ENCODE data around the gene ARHGEF28.
A peak's percentile ranks its signal among the peaks of the same experiment; 100 is the strongest.

The ARHGEF28 gene

GRCh38 chr5:73702951-73703350, 77.0 kb downstream of the ARHGEF28 start:
- H3K27me3 ChIP-seq (ENCODE audit: insufficient read depth, low read length, poor library complexity, severe bottlenecking) = no peaks in the 10 kb centered on the region
- H3K4me1 ChIP-seq (ENCODE audit: insufficient read depth, low read length, poor library complexity, severe bottlenecking) = no peaks in the 10 kb centered on the region
- H4K20me1 ChIP-seq (ENCODE audit: insufficient read depth, low read length, poor library complexity, severe bottlenecking) = no peaks in the 10 kb centered on the region
- H3K36me3 ChIP-seq (ENCODE audit: insufficient read depth, low read length) = no peaks in the 10 kb centered on the region
- TF ChIP-seq, protein P1, sequence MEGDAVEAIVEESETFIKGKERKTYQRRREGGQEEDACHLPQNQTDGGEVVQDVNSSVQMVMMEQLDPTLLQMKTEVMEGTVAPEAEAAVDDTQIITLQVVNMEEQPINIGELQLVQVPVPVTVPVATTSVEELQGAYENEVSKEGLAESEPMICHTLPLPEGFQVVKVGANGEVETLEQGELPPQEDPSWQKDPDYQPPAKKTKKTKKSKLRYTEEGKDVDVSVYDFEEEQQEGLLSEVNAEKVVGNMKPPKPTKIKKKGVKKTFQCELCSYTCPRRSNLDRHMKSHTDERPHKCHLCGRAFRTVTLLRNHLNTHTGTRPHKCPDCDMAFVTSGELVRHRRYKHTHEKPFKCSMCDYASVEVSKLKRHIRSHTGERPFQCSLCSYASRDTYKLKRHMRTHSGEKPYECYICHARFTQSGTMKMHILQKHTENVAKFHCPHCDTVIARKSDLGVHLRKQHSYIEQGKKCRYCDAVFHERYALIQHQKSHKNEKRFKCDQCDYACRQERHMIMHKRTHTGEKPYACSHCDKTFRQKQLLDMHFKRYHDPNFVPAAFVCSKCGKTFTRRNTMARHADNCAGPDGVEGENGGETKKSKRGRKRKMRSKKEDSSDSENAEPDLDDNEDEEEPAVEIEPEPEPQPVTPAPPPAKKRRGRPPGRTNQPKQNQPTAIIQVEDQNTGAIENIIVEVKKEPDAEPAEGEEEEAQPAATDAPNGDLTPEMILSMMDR (conservative IDR thresholded peaks at IDR 0.05; ENCODE audit: low read length) = no peak
- TF ChIP-seq EZH2phosphoT487 (IDR thresholded peaks at IDR 0.05; ENCODE audit: borderline replicate concordance) = no peak
- no peaks in the 10 kb centered on the region for H3F3A ChIP-seq (ENCODE audit: low read depth)
- H3K9me3 ChIP-seq (ENCODE audit: insufficient read depth, low read depth, low read length) = no peaks in the 10 kb centered on the region
- no peaks in the 10 kb centered on the region for H3K79me2 ChIP-seq (ENCODE audit: insufficient read depth, low read length)
- H2AFZ ChIP-seq (ENCODE audit: low read length) = no peak overlapping the region
- no peak overlapping the region for H3K4me3 ChIP-seq (ENCODE audit: low read length, poor library complexity, severe bottlenecking)
- no peak overlapping the region for H3K4me2 ChIP-seq (ENCODE audit: low read depth, low read length, poor library complexity, severe bottlenecking)
- no peaks in the 10 kb centered on the region for H3K9me2 ChIP-seq (replicated peaks; ENCODE audit: low read depth, low read length)
- no peak overlapping the region for H3K9ac ChIP-seq (ENCODE audit: low read depth, low read length, poor library complexity, severe bottlenecking)

DNA sequence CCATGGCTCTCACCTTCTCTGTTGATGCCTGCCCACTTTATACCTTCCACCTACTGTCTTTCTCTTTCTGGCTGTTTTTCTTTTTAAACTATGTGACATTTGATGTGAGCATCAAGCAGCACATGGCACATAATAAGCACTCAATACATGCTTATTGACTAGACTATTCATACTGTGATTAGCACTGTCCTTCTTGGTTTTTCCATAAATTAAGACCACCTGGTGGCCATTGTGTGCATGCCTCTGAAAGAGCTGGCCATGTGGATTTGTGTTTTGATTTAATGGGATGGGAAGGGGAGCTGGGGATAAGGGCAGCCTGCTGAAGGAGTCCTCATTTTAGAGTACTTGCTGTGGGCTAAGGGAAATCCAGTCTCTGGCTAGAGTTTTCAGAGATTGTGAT, 79.4 kb downstream of the ARHGEF28 start:
- Histone ChIP-seq H3K4me1 (ENCODE audit: insufficient read depth, low read length, poor library complexity, severe bottlenecking) (no peaks in the 10 kb centered on the region), H3K36me3 (ENCODE audit: insufficient read depth, low read length) (no peaks in the 10 kb centered on the region), H3F3A (ENCODE audit: low read depth) (no peaks in the 10 kb centered on the region), H3K9me2 (replicated peaks; ENCODE audit: low read depth, low read length) (no peaks in the 10 kb centered on the region), H3K9me3 (ENCODE audit: insufficient read depth, low read depth, low read length) (no peaks in the 10 kb centered on the region), H3K4me2 (ENCODE audit: low read depth, low read length, poor library complexity, severe bottlenecking) (no peak overlapping the region), H4K20me1 (ENCODE audit: insufficient read depth, low read length, poor library complexity, severe bottlenecking) (no peaks in the 10 kb centered on the region), H2AFZ (ENCODE audit: low read length) (no peak overlapping the region), H3K9ac (ENCODE audit: low read depth, low read length, poor library complexity, severe bottlenecking) (no peak overlapping the region), H3K4me3 (ENCODE audit: low read length, poor library complexity, severe bottlenecking) (no peak overlapping the region), H3K79me2 (ENCODE audit: insufficient read depth, low read length) (no peaks in the 10 kb centered on the region), H3K27me3 (ENCODE audit: insufficient read depth, low read length, poor library complexity, severe bottlenecking) (no peaks in the 10 kb centered on the region)
- TF ChIP-seq, protein P1 (conservative IDR thresholded peaks at IDR 0.05; ENCODE audit: low read length) = peak; percentile 14; the same call in 1 of the 2 replicates
- TF ChIP-seq EZH2phosphoT487 (IDR thresholded peaks at IDR 0.05; ENCODE audit: borderline replicate concordance) = no peak

- no peaks in the 10 kb centered on the region for H3F3A ChIP-seq (ENCODE audit: low read depth)
- H3K4me3 ChIP-seq (ENCODE audit: low read length, poor library complexity, severe bottlenecking) = no peak overlapping the region
- no peaks in the 10 kb centered on the region for H3K36me3 ChIP-seq (ENCODE audit: insufficient read depth, low read length)
- H2AFZ ChIP-seq (ENCODE audit: low read length) = no peak overlapping the region
- H3K79me2 ChIP-seq (ENCODE audit: insufficient read depth, low read length) = no peaks in the 10 kb centered on the region
- H3K4me1 ChIP-seq (ENCODE audit: insufficient read depth, low read length, poor library complexity, severe bottlenecking) = no peaks in the 10 kb centered on the region
- H4K20me1 ChIP-seq (ENCODE audit: insufficient read depth, low read length, poor library complexity, severe bottlenecking) = no peaks in the 10 kb centered on the region
- no peak overlapping the region for H3K4me2 ChIP-seq (ENCODE audit: low read depth, low read length, poor library complexity, severe bottlenecking)
- H3K27me3 ChIP-seq (ENCODE audit: insufficient read depth, low read length, poor library complexity, severe bottlenecking) = no peaks in the 10 kb centered on the region
- H3K9me3 ChIP-seq (ENCODE audit: insufficient read depth, low read depth, low read length) = no peaks in the 10 kb centered on the region
- no peak for TF ChIP-seq EZH2phosphoT487 (IDR thresholded peaks at IDR 0.05; ENCODE audit: borderline replicate concordance)
- H3K9me2 ChIP-seq (replicated peaks; ENCODE audit: low read depth, low read length) = no peaks in the 10 kb centered on the region
- H3K9ac ChIP-seq (ENCODE audit: low read depth, low read length, poor library complexity, severe bottlenecking) = no peak overlapping the region
Observed at GRCh38 chr5:73706963-73707362, 81.0 kb downstream of the ARHGEF28 start.

DNA sequence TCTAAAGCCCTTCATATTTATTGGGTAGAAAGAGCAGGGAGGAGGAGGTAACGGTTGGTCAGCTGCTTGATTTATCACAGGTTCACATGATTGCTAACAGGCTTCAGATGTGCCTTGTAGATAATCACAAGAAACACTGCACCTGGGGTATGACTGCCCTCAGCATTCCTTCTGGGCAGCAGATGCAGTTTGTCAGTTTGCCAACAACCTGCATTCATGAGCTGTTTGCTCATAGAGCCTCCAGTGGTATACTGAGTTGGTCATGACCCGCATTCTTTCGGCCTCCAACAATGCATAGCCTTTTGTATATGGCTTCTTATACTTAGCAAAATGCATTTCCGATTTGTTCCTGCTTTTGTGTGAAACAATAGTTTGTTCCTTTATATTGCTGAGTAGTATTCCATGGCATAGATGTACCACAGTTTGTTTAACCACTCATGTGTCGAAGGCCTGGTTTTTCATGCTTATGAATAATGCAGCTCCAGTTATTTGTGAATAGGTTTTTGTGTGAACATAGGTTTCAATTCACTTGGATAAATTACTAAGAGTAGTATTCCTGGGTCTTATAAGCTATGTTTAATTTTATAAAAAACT, 83.6 kb downstream of the ARHGEF28 start:
- Histone ChIP-seq H3F3A (ENCODE audit: low read depth) (no peaks in the 10 kb centered on the region), H3K4me1 (ENCODE audit: insufficient read depth, low read length, poor library complexity, severe bottlenecking) (no peaks in the 10 kb centered on the region), H3K4me2 (ENCODE audit: low read depth, low read length, poor library complexity, severe bottlenecking) (no peak overlapping the region), H3K36me3 (ENCODE audit: insufficient read depth, low read length) (no peaks in the 10 kb centered on the region), H3K79me2 (ENCODE audit: insufficient read depth, low read length) (no peaks in the 10 kb centered on the region), H3K27me3 (ENCODE audit: insufficient read depth, low read length, poor library complexity, severe bottlenecking) (no peaks in the 10 kb centered on the region), H3K4me3 (ENCODE audit: low read length, poor library complexity, severe bottlenecking) (no peak overlapping the region), H4K20me1 (ENCODE audit: insufficient read depth, low read length, poor library complexity, severe bottlenecking) (no peaks in the 10 kb centered on the region), H3K9me2 (replicated peaks; ENCODE audit: low read depth, low read length) (no peaks in the 10 kb centered on the region), H3K9me3 (ENCODE audit: insufficient read depth, low read depth, low read length) (no peaks in the 10 kb centered on the region), H2AFZ (ENCODE audit: low read length) (no peak overlapping the region), H3K9ac (ENCODE audit: low read depth, low read length, poor library complexity, severe bottlenecking) (no peak overlapping the region)
- TF ChIP-seq EZH2phosphoT487 (IDR thresholded peaks at IDR 0.05; ENCODE audit: borderline replicate concordance) = no peak
- TF ChIP-seq, protein P1 (conservative IDR thresholded peaks at IDR 0.05; ENCODE audit: low read length) = no peak

All from Loucy (cell line).